Immature natural killer cell (primary cell): Measurements from ENCODE around the gene HHEX. TPM values are rescaled to one million over a fixed set of nuclear protein-coding genes. Genes with fewer than 3 reads are reported as not detected.
"Not testable (repeated sequence)": the region's sequence is repeated elsewhere in the genome, so short reads cannot be mapped to it uniquely, and the experiment has no call there.

ENCODE experiments used
- DNase-seq, 3 donors: peaks; one replicate each; pipeline ENCODE4 v3.0.0; 2022; ENCODE audit warnings: mixed read lengths in 1 of 3
- H3K27ac Mint-ChIP-seq, 6 donors: one replicate each; pipeline ENCODE4 v1.8.0; 2020; ENCODE audit warnings: mixed read lengths in 6 of 6, mild to moderate bottlenecking in 5 of 6, inconsistent platforms in 4 of 6, moderate library complexity in 3 of 6
- H3K27me3 Mint-ChIP-seq, 3 donors: one replicate each; pipeline ENCODE4 v1.8.0; 2020 to 2021; ENCODE audit warnings: low read depth in 3 of 3, mild to moderate bottlenecking in 3 of 3, mixed read lengths in 3 of 3, moderate library complexity in 3 of 3, inconsistent platforms in 1 of 3
- H3K36me3 Mint-ChIP-seq, 3 donors: one replicate each; pipeline ENCODE4 v1.8.0; 2020; ENCODE audit warnings: mixed read lengths in 3 of 3, inconsistent platforms in 2 of 3, mild to moderate bottlenecking in 2 of 3
- H3K4me1 Mint-ChIP-seq, 2 donors: one replicate each; pipeline ENCODE4 v1.8.0; 2020; ENCODE audit warnings: inconsistent platforms in 2 of 2, mild to moderate bottlenecking in 2 of 2, mixed read lengths in 2 of 2, moderate library complexity in 1 of 2
- H3K4me3 Mint-ChIP-seq, 5 donors: one replicate each; pipeline ENCODE4 v1.8.0; 2020; ENCODE audit warnings: mild to moderate bottlenecking in 5 of 5, mixed read lengths in 5 of 5, inconsistent platforms in 3 of 5, moderate library complexity in 3 of 5
- H3K9me3 Mint-ChIP-seq, 6 donors: one replicate each; pipeline ENCODE4 v1.8.0; 2020; ENCODE audit warnings: mild to moderate bottlenecking in 6 of 6, mixed read lengths in 6 of 6, inconsistent platforms in 4 of 6, moderate library complexity in 3 of 6
- polyA plus RNA-seq, 3 donors: library from polyadenylated mRNA; unstranded; fragments of 300-500 nt; fragmentation: Illumina TruSeq; gene quantifications; one replicate each; pipeline ENCODE4 v1.2.3, GENCODE V29; 2021

The HHEX gene
- 1 to 10 TPM; 5.5 to 9.0 (median 7.3) TPM for polyA plus RNA-seq

GRCh38 chr10:92689663-92690210, at the start of gene HHEX:
TSS of gene HHEX (plus strand) at chr10:92689955. CDS start at chr10:92689987, 32 bp downstream.
- H3K36me3 Mint-ChIP-seq = peaks cover 0 to 13% (median 8%) of the 10 kb centered on the region in 3 donors
- H3K27ac Mint-ChIP-seq = peak within 1 kb of the TSS; percentile 72 to 93 (median 89)
- peaks cover 22 to 38% of the 10 kb centered on the region in 2 donors for H3K4me1 Mint-ChIP-seq
- peak; percentile 70 to 75 (median 72) for DNase-seq
- H3K4me3 Mint-ChIP-seq = peak within 1 kb of the TSS; percentile 86 to 91 (median 89)
- peaks cover 12 to 32% (median 20%) of the 10 kb centered on the region in 3 donors for H3K27me3 Mint-ChIP-seq
- no peaks in the 10 kb centered on the region for H3K9me3 Mint-ChIP-seq

- Mint-ChIP-seq H3K27ac (no peak overlapping the region), H3K4me3 (no peak overlapping the region), H3K9me3 (no peaks in the 10 kb centered on the region), H3K36me3 (no peaks in the 10 kb centered on the region), H3K4me1 (peaks cover 0 to 2% of the 10 kb centered on the region in 2 donors), H3K27me3 (no peaks in the 10 kb centered on the region)
- DNase-seq = no peak
Measured at GRCh38 chr10:92640107-92640506, 49.6 kb upstream of the HHEX start.

GRCh38 chr10:92641492-92641891, 48.3 kb upstream of the HHEX start:
- H3K27ac Mint-ChIP-seq = no peak overlapping the region
- no peak for DNase-seq
- no peaks in the 10 kb centered on the region for H3K36me3 Mint-ChIP-seq
- no peak overlapping the region for H3K4me3 Mint-ChIP-seq
- H3K4me1 Mint-ChIP-seq = peaks cover 0 to 2% of the 10 kb centered on the region in 2 donors
- H3K9me3 Mint-ChIP-seq = no peaks in the 10 kb centered on the region
- H3K27me3 Mint-ChIP-seq = no peaks in the 10 kb centered on the region

- DNase-seq = no peak
- Mint-ChIP-seq H3K36me3 (peaks cover 0 to 5% (median 4%) of the 10 kb centered on the region in 3 donors), H3K27ac (no peak overlapping the region), H3K4me1 (peaks cover 0 to 2% of the 10 kb centered on the region in 2 donors), H3K4me3 (no peak overlapping the region), H3K9me3 (no peaks in the 10 kb centered on the region), H3K27me3 (no peaks in the 10 kb centered on the region)
Measured at GRCh38 chr10:92644921-92645320, 44.8 kb upstream of the HHEX start.

GRCh38 chr10:92650864-92651263, 38.9 kb upstream of the HHEX start:
- H3K4me3 Mint-ChIP-seq, DNase-seq, H3K27me3 Mint-ChIP-seq, H3K4me1 Mint-ChIP-seq, H3K9me3 Mint-ChIP-seq, H3K27ac Mint-ChIP-seq: not testable (repeated sequence)
- peaks cover 5 to 16% (median 11%) of the 10 kb centered on the region in 3 donors for H3K36me3 Mint-ChIP-seq

- DNase-seq = no peak
- Mint-ChIP-seq H3K27ac (no peak overlapping the region), H3K4me3 (no peak overlapping the region), H3K9me3 (peaks cover 0 to 5% (median 0%) of the 10 kb centered on the region in 6 donors), H3K36me3 (peaks cover 5 to 10% (median 7%) of the 10 kb centered on the region in 3 donors), H3K4me1 (no peaks in the 10 kb centered on the region), H3K27me3 (no peaks in the 10 kb centered on the region)
Measured at GRCh38 chr10:92655426-92655825, 34.3 kb upstream of the HHEX start.

GRCh38 chr10:92656266-92656961, 33.3 kb upstream of the HHEX start:
- Mint-ChIP-seq H3K9me3 (peaks cover 0 to 5% (median 0%) of the 10 kb centered on the region in 6 donors), H3K36me3 (peaks cover 4 to 10% (median 5%) of the 10 kb centered on the region in 3 donors), H3K4me1 (no peaks in the 10 kb centered on the region), H3K27me3 (no peaks in the 10 kb centered on the region), H3K4me3 (no peak overlapping the region), H3K27ac (no peak overlapping the region)
- no peak for DNase-seq

- peaks cover 0 to 5% (median 1%) of the 10 kb centered on the region in 6 donors for H3K9me3 Mint-ChIP-seq
- H3K4me1 Mint-ChIP-seq = no peaks in the 10 kb centered on the region
- H3K27me3 Mint-ChIP-seq = no peaks in the 10 kb centered on the region
- peaks cover 4 to 10% (median 5%) of the 10 kb centered on the region in 3 donors for H3K36me3 Mint-ChIP-seq
- H3K4me3 Mint-ChIP-seq = no peak overlapping the region
- DNase-seq = no peak
- no peak overlapping the region for H3K27ac Mint-ChIP-seq
Measured at GRCh38 chr10:92657024-92657423, 32.7 kb upstream of the HHEX start.

- Mint-ChIP-seq H3K36me3 (peaks cover 7 to 11% (median 7%) of the 10 kb centered on the region in 3 donors), H3K4me1 (no peaks in the 10 kb centered on the region), H3K27ac (no peak overlapping the region), H3K4me3 (no peak overlapping the region), H3K9me3 (peaks cover 11 to 21% (median 19%) of the 10 kb centered on the region in 6 donors), H3K27me3 (no peaks in the 10 kb centered on the region)
- no peak for DNase-seq
Measured at GRCh38 chr10:92662848-92663247, 26.9 kb upstream of the HHEX start.

- no peak overlapping the region for H3K4me3 Mint-ChIP-seq
- peaks cover 7 to 11% (median 7%) of the 10 kb centered on the region in 3 donors for H3K36me3 Mint-ChIP-seq
- no peak for DNase-seq
- H3K27ac Mint-ChIP-seq = no peak overlapping the region
- H3K9me3 Mint-ChIP-seq = peaks cover 12 to 21% (median 19%) of the 10 kb centered on the region in 6 donors
- H3K27me3 Mint-ChIP-seq = no peaks in the 10 kb centered on the region
- no peaks in the 10 kb centered on the region for H3K4me1 Mint-ChIP-seq
Measured at GRCh38 chr10:92664322-92664721, 25.4 kb upstream of the HHEX start.

- no peak for DNase-seq
- no peaks in the 10 kb centered on the region for H3K4me1 Mint-ChIP-seq
- peaks cover 7 to 21% (median 18%) of the 10 kb centered on the region in 6 donors for H3K9me3 Mint-ChIP-seq
- H3K36me3 Mint-ChIP-seq = peaks cover 7 to 11% (median 7%) of the 10 kb centered on the region in 3 donors
- no peak overlapping the region for H3K27ac Mint-ChIP-seq
- no peak overlapping the region for H3K4me3 Mint-ChIP-seq
- H3K27me3 Mint-ChIP-seq = peaks cover 0 to 3% (median 0%) of the 10 kb centered on the region in 3 donors
Measured at GRCh38 chr10:92667078-92667477, 22.7 kb upstream of the HHEX start.

GRCh38 chr10:92677708-92678107, 12.0 kb upstream of the HHEX start:
- Mint-ChIP-seq H3K9me3 (no peaks in the 10 kb centered on the region), H3K4me3 (no peak overlapping the region), H3K27ac (no peak overlapping the region), H3K27me3 (peaks cover 0 to 4% (median 1%) of the 10 kb centered on the region in 3 donors), H3K36me3 (peaks cover 0 to 12% (median 6%) of the 10 kb centered on the region in 3 donors), H3K4me1 (peaks cover 6 to 12% of the 10 kb centered on the region in 2 donors)
- DNase-seq = no peak

GRCh38 chr10:92678206-92678605, 11.5 kb upstream of the HHEX start:
- H3K36me3 Mint-ChIP-seq = peaks cover 0 to 9% (median 6%) of the 10 kb centered on the region in 3 donors

GRCh38 chr10:92681306-92681834, 8.4 kb upstream of the HHEX start:
- H3K4me1 Mint-ChIP-seq = peaks cover 6 to 12% of the 10 kb centered on the region in 2 donors
- H3K27me3 Mint-ChIP-seq = peaks cover 0 to 4% (median 1%) of the 10 kb centered on the region in 3 donors
- no peak overlapping the region for H3K27ac Mint-ChIP-seq
- no peak overlapping the region for H3K4me3 Mint-ChIP-seq
- peak in 1 of 3 donors; percentile 40 for DNase-seq
- H3K9me3 Mint-ChIP-seq = no peaks in the 10 kb centered on the region
- peaks cover 0 to 6% (median 5%) of the 10 kb centered on the region in 3 donors for H3K36me3 Mint-ChIP-seq

More at GRCh38 chr10:92678206-92678605, 11.5 kb upstream of the HHEX start:
- Mint-ChIP-seq H3K27me3 (peaks cover 0 to 4% (median 1%) of the 10 kb centered on the region in 3 donors), H3K9me3 (no peaks in the 10 kb centered on the region), H3K27ac (no peak overlapping the region), H3K4me1 (peaks cover 6 to 12% of the 10 kb centered on the region in 2 donors), H3K4me3 (no peak overlapping the region)
- no peak for DNase-seq
